Occipital lobe (tissue), 2 donors: ENCODE results near the gene EPS8L3. TPM values are rescaled to one million over a fixed set of nuclear protein-coding genes. Genes with fewer than 3 reads are reported as not detected.

ENCODE experiments used
- DNase-seq: peaks from one replicate; lab custom pipeline; 2025; lab: John Stamatoyannopoulos, UW
- total RNA-seq: library from RNA; depleted of rRNA; stranded (reverse); fragments of >200 nt; gene quantifications from one replicate; pipeline ENCODE4 v1.2.3, GENCODE V29; 2014

EPS8L3 gene
- total RNA-seq, 1 donor from 2014 or later: not detected

DNA sequence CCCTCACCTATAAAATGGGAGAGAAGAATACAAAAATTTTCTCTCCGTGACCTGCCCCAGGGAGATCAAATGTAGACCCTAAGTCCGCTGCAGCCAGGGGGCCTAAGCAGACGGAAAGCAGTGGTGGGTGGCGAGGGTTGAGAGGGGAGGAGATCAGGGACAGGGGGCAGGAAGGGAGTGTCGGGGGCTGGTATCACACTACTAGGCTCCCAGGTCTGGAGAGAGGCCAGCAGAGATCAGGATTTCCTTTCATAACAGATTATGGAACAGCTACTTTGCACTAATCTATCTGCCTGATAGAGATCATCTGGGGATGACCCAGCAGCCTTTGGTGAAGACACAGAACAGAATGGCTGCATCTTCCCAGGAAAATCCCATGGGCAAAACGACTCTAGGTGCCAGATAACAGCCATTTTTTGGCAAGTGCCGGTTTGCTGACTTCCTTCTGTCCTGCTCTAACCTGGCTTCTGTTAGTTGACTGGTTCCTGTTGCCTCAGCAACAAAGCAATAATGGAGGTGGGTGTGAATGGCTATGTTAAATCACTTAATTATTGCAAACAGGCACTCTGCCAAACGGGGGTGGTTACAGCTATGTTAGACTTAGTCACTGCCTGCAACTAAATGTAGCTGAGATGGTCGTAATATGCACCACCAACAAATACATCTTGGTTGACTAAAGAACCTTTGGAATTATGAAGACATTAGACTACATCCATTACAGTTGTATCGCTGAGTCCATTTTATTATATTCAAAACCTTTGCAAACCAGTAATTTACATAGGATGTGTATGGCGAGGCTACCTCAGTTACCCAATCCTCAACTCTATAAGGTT, 30.0 kb upstream of the EPS8L3 start:
- DNase-seq: no peak

DNA sequence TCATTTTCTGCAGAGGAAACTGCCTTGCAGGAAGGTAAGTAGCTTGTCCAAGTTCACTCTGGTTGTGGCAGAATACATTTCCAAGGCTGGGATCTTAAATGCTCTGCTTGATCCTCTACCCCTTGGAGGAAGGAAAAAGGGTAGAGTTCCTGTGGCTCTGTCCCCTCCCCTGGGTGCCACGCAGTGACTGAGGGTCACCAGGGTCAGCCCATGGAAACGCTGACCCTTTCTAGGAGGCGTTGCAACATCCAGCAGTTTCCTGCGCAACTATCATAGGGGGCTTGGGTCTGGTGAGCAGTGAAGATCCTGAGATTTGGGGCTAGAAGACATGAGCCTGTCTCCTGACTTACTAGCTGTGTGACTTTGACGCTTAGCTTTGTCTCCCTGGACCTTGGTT, 29.4 kb upstream of the EPS8L3 start:
- no peak for DNase-seq

DNA sequence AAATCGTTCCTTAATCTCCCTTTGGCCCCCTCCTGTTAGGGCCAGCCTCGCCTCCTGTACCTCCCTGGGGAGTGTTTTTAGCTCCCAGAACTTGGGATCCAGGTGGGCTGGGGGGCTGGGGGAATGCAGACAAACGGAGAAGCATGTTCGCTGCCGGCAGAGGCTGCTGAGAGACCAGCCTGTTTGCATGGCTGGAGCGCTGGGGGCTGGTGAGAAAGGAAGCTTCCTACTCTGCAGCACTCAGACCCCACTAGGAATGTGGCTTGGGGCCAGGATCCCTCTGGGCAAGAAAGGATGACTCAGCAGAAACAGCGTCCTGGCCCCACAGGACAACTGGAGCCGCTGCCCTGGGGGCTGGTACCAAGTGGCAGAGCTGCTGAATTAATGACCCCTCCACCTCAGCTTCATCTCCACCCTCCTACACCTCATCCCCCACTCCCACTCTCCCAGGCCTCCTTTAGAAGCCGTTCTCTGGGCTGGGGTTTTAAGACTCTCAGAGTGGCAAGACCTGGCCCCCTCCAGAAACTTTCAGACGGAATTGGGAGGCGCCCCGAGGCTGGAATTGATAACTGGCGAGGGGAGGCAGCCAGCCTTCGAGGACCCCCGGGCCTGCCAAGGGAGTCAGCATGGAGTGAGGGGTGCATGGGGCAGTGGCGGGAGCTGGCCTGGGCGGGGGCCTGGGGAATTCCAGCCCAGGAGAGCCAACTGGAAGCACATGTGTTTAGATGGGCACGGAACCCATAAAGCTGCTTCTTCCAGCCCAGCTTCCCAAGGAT, 28.5 kb upstream of the EPS8L3 start:
- DNase-seq: no peak

DNA sequence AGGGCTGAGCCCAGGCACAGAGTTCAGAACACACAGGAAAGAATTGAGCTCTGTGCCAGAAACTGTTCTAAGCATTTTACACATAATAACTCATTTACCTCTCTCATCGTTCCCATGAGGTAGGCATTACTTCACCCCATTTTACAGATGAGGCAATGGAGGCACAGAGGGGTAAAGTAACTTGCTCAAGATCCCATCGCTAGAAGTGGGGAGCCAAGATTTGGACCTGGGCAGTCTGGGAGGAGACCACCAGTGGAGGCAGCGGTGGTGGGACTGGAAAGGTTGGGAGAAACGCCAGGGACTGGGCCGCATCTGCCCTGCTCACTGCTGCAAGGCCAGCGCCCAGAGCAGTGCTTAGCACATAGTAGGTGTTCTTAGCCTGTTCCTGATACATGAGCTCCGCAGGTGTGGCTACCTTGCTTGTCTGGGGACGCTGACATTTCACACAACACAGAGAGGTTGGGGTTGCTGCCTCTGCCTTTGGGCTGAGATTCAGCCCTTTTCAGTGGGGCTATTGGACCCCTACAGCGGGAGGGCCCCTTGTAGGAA, 27.8 kb upstream of the EPS8L3 start:
- DNase-seq: no peak

DNA sequence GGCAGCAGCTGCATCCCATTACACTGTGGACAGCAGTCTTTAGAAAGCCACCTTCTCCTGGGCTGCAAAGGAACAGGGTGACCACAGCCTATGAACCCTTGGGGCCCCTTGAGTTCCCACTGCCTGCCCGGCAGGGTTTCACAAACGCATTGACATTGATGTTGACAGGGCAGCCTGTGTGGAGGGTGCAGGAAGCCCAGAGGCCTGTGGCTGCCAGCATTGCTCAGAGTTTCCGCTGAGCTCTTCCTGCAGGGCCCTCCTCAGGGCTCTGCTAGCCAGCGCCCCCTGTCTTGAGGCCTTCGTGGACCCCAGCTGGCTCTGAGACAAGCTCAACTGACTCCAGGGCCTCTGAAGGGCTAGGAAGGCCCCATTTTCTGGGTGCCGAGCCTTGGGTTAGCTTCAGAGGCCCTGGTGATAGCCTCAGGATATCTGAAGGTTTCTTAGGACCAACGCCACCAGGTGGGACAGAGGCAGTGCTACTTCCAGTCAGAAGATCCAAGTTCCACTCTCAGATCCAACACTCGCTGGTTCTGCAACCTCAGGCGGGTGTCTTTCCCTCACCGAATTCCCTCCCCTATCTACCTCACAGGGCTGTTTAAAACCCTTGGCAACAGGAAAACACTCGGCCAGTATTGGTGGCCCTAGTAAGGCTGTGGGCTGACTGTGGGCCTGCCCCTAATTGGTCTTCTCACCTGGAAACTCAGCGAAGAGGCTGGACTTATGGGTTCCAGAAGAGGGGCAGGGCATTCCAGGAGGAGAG, 27.2 kb upstream of the EPS8L3 start:
- no peak for DNase-seq

DNA sequence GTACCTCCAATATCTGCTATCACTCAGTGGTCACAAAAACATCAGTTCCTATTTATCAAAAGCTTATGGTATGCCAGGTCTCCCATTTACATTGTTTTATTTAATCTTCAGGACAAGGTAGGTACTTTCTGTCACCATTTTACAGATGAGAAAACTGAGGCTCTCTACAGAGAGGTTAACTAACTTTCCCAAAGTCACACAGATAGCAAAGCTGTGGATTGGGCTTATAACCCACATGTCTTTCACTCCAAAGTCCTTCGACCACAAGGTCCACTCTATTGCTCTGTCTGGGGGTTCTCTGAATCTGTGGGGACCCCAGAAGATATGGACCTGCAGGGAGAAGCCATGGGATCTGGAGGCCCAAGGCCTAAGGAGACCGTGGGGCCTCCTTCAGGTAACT, 26.6 kb upstream of the EPS8L3 start:
- DNase-seq: no peak

DNA sequence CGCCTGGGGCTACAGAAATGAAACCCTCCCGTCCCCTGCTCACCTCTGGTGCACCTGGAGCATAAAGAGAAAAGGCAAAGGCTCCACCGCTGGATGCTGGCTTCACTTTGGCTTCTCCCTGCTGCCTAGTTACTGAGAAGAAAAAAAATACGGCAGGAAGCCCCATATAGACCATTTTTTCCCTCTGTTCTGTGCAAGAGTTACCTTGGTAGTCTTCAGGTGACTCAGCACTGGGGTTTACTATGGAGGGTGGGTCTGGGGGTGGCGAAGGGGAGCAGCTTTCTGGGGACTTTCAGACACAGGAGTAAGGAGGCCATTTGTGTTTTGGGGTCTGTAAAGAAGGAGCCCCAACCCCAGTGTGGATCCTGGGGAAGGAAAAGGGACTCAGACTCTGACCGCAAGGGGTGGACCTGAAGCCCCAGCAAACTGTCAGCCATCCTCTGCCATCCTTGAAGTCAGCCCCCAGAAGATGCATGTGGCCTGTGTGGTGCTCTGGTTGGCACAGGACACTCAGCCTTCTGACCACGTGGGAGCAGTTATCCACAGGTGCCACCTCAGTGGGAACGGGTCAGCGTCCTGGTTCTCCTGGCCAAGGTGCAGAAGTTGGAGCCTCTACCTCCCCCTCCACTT, 25.9 kb upstream of the EPS8L3 start:
- no peak for DNase-seq

DNA sequence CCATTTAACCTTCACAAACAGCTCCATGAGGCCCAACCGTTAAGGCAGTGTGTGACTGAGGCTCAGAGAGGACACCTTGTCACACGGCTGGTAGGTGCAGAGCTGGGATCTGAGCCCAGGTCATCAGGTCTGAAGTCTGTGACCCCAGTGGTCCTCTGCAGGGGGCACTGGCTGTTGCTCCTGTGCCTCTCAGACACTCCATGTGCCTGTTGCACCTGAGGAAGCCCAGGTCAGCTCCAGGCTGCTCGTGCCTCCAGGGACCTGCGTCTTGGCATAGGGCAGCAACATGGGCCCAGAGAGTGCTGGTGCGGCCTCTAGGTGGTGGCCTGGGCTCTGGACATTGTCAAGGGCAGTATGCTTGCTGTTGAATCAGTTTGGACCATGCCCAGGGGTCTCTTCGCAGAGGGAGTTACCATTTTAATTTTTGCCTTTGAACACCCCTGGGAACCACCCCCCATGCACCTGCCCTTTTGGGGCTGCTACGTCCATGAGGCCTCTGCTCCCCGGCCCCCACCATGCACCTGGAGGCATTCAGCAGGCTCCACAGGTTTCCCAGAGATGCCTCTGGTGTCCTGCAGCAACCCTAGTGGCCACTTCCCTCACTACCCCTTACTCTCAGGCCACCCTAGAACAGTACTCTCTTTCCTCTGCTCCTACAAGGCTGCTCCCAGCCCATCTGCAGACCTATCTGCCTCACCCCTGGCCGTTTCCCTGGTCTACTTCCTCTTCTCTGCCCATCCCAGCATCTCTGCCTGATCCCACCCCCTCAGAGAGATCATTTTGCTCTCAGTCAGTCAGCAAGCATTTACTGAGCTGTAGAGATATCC, 25.2 kb upstream of the EPS8L3 start:
- DNase-seq: no peak

DNA sequence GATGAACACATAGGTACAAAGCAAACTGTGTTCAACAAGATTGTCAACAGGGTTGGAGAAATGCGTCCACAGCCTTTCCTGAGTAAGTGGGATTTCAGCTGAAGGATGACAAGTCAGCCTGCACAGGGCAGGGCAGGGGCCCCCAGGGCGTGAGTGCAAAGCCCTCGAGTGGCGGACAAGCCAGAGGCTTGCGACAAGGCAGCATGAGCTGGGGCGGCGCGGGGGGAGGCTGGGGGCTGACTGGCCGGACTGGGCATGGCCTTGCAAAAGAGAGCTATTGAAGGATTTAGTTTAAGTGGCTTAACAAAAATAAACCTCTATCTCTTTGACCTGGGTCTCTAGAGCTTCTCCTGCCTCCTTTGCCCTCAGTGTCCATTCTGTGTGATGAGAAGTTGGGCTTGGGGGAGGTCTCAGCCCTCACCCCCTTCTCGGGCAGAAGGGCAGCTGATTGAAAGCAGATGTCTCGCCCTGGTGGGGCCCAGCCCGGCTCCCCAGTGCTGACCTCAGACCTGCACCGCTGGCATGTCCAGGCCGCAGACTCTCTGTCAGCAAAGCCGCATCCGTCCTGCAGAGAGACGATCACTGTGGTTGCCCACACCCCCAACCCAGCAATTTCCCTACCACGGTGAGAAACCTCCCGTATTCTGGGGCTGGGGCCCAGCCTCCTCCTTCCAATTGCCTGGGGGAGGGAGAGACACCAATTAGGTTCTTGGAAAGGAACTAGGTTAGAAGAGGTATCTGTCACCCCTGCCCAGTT, 24.3 kb upstream of the EPS8L3 start:
- no peak for DNase-seq

DNA sequence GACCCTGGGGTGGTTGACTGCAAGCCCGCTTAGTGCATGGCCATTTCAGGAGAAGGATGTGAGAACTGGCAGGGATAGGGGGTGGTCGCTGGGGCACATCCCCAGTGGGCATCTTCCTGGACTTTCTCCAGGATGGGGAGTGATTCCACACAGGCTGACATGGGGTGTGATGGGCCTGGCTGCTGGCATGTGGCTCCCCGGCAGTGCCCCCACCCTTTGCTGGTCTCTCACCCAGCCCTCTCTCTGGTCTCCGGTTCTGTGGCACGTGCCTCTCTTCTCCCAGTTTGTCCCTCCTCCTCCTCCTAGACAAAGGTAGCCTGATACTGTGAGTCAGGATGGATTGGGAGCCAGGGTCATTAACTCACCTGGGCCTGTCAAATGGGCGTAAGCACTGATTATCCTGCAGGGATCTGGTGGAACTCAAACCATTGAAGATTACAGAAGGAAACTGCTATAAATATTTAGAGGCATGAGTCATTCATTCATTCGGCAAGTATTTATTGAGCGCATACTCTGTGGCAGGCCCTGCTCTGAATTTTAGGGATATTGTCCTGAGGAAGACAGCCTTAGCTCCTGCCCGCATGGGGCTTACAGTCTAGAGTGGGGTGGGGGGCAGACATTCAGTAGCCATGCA, 23.6 kb upstream of the EPS8L3 start:
- DNase-seq: no peak

DNA sequence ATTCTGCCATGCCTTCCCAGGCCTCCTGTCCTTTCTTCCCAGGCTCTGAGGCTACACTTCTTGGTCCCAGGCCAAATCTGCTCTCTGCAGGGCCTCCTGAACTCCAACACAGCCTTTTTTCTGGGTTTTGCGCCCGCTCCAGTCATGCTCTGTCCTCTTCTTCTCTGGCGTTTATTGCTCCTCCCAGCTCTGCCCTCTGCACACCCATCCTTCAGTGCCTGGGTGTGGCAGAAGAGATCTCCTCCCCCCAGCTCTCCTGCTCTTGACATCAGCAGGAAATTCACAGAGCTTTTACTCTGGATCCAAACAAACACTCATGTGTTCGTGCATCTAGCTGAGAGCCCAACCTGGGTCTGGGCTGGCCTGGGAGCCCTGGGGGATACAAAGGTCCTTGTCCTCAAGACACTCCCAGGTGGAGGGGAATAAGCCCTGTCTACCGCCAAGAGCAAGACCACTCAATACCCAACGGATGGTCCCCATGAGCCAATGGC, 22.9 kb upstream of the EPS8L3 start:
- no peak for DNase-seq

DNA sequence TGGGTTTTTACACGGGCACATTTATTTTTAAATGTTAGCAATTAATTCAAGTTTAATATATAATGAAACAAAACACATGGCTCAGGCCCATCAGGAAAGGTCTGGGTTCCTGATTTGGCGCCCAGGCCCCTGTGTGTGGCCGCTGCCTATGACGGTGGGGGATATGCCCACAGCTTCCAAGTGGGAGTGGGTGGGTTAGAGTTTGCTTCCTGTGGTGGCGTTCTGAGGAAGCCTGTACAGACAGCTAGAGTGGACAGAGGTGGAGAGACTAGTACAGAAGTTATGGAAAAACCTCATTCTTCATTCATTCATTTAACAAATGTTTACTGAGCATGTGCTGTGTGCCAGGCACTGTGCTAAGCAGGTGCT, 22.4 kb upstream of the EPS8L3 start:
- DNase-seq: no peak

DNA sequence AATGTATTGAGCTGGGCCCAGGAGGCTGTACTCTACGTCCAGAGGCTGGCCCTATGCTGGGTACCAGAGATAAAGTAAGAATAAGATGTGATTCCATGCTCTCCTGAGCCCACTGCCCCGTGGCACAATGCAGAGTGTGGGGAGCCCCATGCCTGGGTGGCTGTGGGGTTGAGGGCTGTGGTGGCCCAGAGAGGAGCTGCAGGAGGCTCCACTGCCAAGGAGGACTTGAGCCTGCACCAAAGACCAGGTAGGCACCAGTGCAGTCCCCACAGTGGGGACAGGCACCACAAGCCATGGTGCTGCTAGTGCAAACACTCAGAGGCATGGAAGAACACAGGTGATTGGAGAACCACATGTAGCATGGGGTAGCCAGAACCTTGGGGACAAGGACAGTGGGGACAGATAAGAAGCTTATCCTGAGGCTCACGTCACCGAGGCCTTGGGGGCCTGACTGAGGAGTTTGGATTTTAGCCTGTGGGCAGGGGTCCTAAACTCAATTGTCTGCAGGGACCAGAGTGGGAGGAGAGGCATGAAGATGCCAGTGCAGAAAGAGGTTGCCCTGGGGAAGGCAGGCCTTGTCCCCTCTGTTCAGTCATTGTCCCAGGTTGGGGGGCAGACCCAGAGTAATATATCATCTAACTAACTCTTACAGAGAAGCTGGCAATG, 21.9 kb upstream of the EPS8L3 start:
- DNase-seq: no peak

DNA sequence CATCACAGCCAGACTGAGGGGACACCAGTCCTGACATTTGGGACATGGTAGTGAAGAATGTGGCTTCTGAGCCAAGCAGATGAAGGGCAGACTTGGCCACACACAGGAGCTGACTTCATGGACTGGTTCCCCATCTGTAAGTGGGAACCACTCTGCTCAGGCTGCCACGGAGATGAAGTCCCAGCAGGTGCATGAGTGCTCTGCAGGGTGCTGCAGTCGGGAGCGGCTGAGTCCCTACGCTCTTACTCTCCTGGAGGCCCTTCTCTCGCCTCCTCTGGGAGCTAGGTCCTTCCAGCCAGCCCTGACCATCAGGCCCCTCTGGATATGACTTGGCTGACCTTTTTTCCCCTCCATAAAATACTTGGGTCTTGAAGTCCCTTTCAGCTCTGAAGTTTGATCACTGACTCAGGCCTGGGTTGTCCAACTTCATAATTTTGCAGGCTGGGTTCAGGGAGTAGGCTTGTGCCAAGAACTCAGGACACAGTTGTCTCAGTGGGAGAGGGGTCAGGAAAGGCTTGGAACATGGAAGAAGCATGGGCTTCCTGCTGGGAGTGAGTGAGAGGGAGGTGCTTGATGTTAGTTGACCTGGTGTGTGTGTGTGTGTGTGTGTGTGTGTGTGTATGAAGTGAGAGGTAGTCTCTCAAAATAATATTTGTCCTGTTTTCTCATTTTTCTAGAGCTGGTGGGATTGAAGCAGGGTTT, 21.0 kb upstream of the EPS8L3 start:
- no peak for DNase-seq

DNA sequence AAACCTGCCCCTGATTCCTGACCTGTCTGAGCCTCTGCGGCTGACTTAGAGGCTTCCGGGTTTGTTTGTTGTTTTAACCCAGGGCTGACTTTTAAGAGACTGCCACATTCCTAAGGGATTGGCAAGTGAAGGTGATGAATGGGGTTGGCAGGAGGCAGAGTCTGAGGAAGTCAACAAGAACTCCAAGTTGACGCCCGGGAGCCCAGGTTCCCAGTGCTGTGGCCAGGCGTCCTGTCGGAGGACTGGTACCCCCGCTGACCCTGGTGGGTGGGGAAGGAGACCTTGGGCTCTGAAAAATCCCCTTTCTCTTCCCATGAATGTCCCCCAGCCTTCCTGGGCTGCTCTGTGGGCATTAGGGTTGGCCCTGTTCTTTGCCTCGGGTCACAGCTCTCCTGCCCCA, 19.7 kb upstream of the EPS8L3 start:
- DNase-seq: no peak

DNA sequence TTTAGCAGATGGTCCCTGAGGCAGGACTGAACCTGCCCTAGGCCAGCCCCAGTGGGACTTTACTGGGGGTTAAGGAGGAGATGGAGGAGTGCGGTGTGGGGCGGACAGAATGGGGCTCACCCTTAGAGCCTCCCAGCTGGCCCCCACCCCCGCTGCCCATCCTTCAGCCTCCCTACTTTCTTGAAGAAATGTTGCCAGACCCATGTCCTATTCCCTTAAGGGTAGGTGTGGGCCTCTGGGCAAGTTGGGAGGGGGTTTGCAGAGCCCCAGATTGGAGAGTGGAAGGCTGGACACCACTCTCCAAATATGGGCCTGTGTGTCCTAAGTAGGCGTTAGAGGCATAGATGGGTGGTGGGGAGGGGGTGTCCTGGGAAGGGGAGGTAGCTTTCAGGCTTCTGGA, 19.2 kb upstream of the EPS8L3 start:
- DNase-seq: no peak

DNA sequence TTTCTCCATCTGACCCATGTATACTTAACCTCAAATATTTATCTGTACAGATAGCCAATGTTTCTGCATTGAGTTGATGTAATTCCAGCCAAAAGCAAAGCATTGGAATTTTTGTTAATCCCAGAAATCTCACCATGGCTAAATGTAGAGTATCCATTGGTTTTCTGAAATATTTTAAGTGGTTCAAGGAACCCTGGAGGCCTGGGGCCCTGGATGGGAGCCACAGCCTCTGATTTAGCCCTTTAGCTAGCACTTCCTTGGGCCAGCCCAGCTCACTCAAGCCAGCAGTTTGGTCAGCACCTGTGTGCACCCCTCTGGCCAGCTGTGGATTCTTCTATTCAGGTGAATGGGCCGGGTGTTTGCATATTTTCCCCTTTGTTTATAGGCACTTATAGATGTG, 18.8 kb upstream of the EPS8L3 start:
- no peak for DNase-seq

DNA sequence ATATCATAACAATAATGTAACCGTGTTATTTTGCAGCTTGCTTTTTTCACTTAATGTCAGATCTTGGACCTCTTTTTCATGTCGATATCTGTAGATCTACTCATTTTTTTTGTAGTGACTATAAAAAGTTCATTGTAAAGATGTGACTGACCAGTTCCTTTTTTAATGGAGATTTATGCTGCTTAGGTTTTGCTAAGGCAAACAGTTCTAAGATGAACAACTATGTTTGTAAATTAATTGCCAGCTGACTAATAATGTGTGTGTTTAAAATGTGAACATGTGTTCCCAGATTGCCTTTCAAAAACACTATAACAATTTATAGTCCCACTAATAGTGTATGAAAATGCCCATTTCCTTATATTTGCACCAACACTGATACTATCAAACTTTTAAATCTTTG, 18.1 kb upstream of the EPS8L3 start:
- no peak for DNase-seq
